Stimulated activated memory B cell treated with anti-CD40 and anti-IgM and Interleukin-4, amounts not matched to agents 10 μg/mL and 1 μg/mL and 100 μg/mL, for 72 hours (primary cell): Measurements from ENCODE around the gene FARP2.
A peak's percentile ranks its signal among the peaks of the same experiment; 100 is the strongest.
"Not testable (repeated sequence)": the region's sequence is repeated elsewhere in the genome, so short reads cannot be mapped to it uniquely, and the experiment has no call there.

Experiments
- ATAC-seq: fragments of 150-1000 bp; cut with Tn5 transposase; 2 replicates; pipeline ENCODE4 v1.10.0; 2021
- H3K27ac Mint-ChIP-seq: one replicate; pipeline ENCODE4 v1.8.0; 2022; ENCODE audit warnings: mild to moderate bottlenecking, mixed read lengths
- H3K27me3 Mint-ChIP-seq: one replicate; pipeline ENCODE4 v1.8.0; 2022; ENCODE audit warnings: mixed read lengths
- H3K36me3 Mint-ChIP-seq: one replicate; pipeline ENCODE4 v1.8.0; 2022; ENCODE audit warnings: mixed read lengths
- H3K4me1 Mint-ChIP-seq: one replicate; pipeline ENCODE4 v1.8.0; 2022; ENCODE audit warnings: mixed read lengths
- H3K4me3 Mint-ChIP-seq: one replicate; pipeline ENCODE4 v1.8.0; 2022; ENCODE audit warnings: mild to moderate bottlenecking, moderate library complexity, mixed read lengths
- H3K9me3 Mint-ChIP-seq: one replicate; pipeline ENCODE4 v1.8.0; 2022; ENCODE audit warnings: mixed read lengths

Gene FARP2

GRCh38 chr2:241432824-241433448 lies 76.9 kb downstream of the FARP2 start:
- no peaks in the 10 kb centered on the region for H3K4me1 Mint-ChIP-seq
- no peaks in the 10 kb centered on the region for H3K9me3 Mint-ChIP-seq
- peaks cover 77% of the 10 kb centered on the region for H3K36me3 Mint-ChIP-seq
- ATAC-seq: no peak
- no peak overlapping the region for H3K27ac Mint-ChIP-seq
- H3K4me3 Mint-ChIP-seq: no peak overlapping the region
- H3K27me3 Mint-ChIP-seq: no peaks in the 10 kb centered on the region

- ATAC-seq: no peak
- Mint-ChIP-seq H3K4me1 (peaks cover 9% of the 10 kb centered on the region), H3K27ac (no peak overlapping the region), H3K36me3 (peaks cover 84% of the 10 kb centered on the region), H3K9me3 (no peaks in the 10 kb centered on the region), H3K4me3 (no peak overlapping the region), H3K27me3 (peaks cover 9% of the 10 kb centered on the region)
Observed at GRCh38 chr2:241437179-241437578, 81.1 kb downstream of the FARP2 start.

- Mint-ChIP-seq H3K9me3 (no peaks in the 10 kb centered on the region), H3K4me1 (peaks cover 31% of the 10 kb centered on the region), H3K27me3 (peaks cover 11% of the 10 kb centered on the region), H3K27ac (no peak overlapping the region), H3K4me3 (no peak overlapping the region), H3K36me3 (peaks cover 75% of the 10 kb centered on the region)
- no peak for ATAC-seq
Observed at GRCh38 chr2:241441492-241441891, 85.4 kb downstream of the FARP2 start.

GRCh38 chr2:241443486-241444223 lies 87.6 kb downstream of the FARP2 start:
- Mint-ChIP-seq H3K36me3 (peaks cover 69% of the 10 kb centered on the region), H3K4me1 (peaks cover 31% of the 10 kb centered on the region), H3K27ac (peak overlapping the region; percentile 63), H3K4me3 (no peak overlapping the region), H3K27me3 (peaks cover 11% of the 10 kb centered on the region), H3K9me3 (no peaks in the 10 kb centered on the region)
- ATAC-seq: peak; percentile 86

GRCh38 chr2:241445426-241445825 lies 89.3 kb downstream of the FARP2 start:
- H3K27ac Mint-ChIP-seq: no peak overlapping the region
- peaks cover 31% of the 10 kb centered on the region for H3K4me1 Mint-ChIP-seq
- H3K9me3 Mint-ChIP-seq: no peaks in the 10 kb centered on the region
- no peak overlapping the region for H3K4me3 Mint-ChIP-seq
- no peak for ATAC-seq
- peaks cover 57% of the 10 kb centered on the region for H3K36me3 Mint-ChIP-seq
- peaks cover 11% of the 10 kb centered on the region for H3K27me3 Mint-ChIP-seq

- not testable (repeated sequence) for H3K27me3 Mint-ChIP-seq, H3K4me3 Mint-ChIP-seq, H3K9me3 Mint-ChIP-seq, ATAC-seq, H3K4me1 Mint-ChIP-seq, H3K27ac Mint-ChIP-seq
- H3K36me3 Mint-ChIP-seq: peaks cover 22% of the 10 kb centered on the region
Observed at GRCh38 chr2:241450092-241450491, 94.0 kb downstream of the FARP2 start.

- Mint-ChIP-seq H3K9me3 (no peaks in the 10 kb centered on the region), H3K4me3 (no peak overlapping the region), H3K27ac (no peak overlapping the region), H3K4me1 (no peaks in the 10 kb centered on the region), H3K27me3 (no peaks in the 10 kb centered on the region), H3K36me3 (peaks cover 16% of the 10 kb centered on the region)
- no peak for ATAC-seq
Observed at GRCh38 chr2:241451840-241452506, 95.9 kb downstream of the FARP2 start.

- H3K27me3 Mint-ChIP-seq, H3K4me3 Mint-ChIP-seq, H3K9me3 Mint-ChIP-seq, ATAC-seq, H3K4me1 Mint-ChIP-seq, H3K36me3 Mint-ChIP-seq, H3K27ac Mint-ChIP-seq: not testable (repeated sequence)
Observed at GRCh38 chr2:241453919-241454318, 97.8 kb downstream of the FARP2 start.

GRCh38 chr2:241454837-241455485 lies 98.9 kb downstream of the FARP2 start:
- Mint-ChIP-seq H3K36me3 (no peaks in the 10 kb centered on the region), H3K27me3 (no peaks in the 10 kb centered on the region), H3K9me3 (no peaks in the 10 kb centered on the region), H3K4me3 (no peak overlapping the region), H3K27ac (no peak overlapping the region), H3K4me1 (no peaks in the 10 kb centered on the region)
- no peak for ATAC-seq

- H3K4me3 Mint-ChIP-seq: no peak overlapping the region
- no peaks in the 10 kb centered on the region for H3K9me3 Mint-ChIP-seq
- H3K36me3 Mint-ChIP-seq: no peaks in the 10 kb centered on the region
- ATAC-seq: no peak
- H3K27ac Mint-ChIP-seq: no peak overlapping the region
- no peaks in the 10 kb centered on the region for H3K27me3 Mint-ChIP-seq
- no peaks in the 10 kb centered on the region for H3K4me1 Mint-ChIP-seq
Observed at GRCh38 chr2:241456546-241456945, 100.5 kb downstream of the FARP2 start.

GRCh38 chr2:241458687-241459086 lies 102.6 kb downstream of the FARP2 start:
- Mint-ChIP-seq H3K4me1 (no peaks in the 10 kb centered on the region), H3K27ac (no peak overlapping the region), H3K4me3 (no peak overlapping the region), H3K27me3 (no peaks in the 10 kb centered on the region), H3K9me3 (no peaks in the 10 kb centered on the region), H3K36me3 (no peaks in the 10 kb centered on the region)
- ATAC-seq: no peak

- H3K27ac Mint-ChIP-seq: no peak overlapping the region
- ATAC-seq: no peak
- H3K36me3 Mint-ChIP-seq: no peaks in the 10 kb centered on the region
- H3K4me1 Mint-ChIP-seq: no peaks in the 10 kb centered on the region
- H3K27me3 Mint-ChIP-seq: no peaks in the 10 kb centered on the region
- H3K9me3 Mint-ChIP-seq: no peaks in the 10 kb centered on the region
- H3K4me3 Mint-ChIP-seq: no peak overlapping the region
Observed at GRCh38 chr2:241459520-241459919, 103.4 kb downstream of the FARP2 start.

GRCh38 chr2:241460631-241461030 lies 104.5 kb downstream of the FARP2 start:
- Mint-ChIP-seq H3K9me3 (no peaks in the 10 kb centered on the region), H3K27ac (no peak overlapping the region), H3K27me3 (no peaks in the 10 kb centered on the region), H3K36me3 (peaks cover 7% of the 10 kb centered on the region), H3K4me3 (no peak overlapping the region), H3K4me1 (no peaks in the 10 kb centered on the region)
- ATAC-seq: no peak

- Mint-ChIP-seq H3K4me1 (no peaks in the 10 kb centered on the region), H3K27me3 (no peaks in the 10 kb centered on the region), H3K4me3 (no peak overlapping the region), H3K9me3 (no peaks in the 10 kb centered on the region), H3K27ac (no peak overlapping the region), H3K36me3 (peaks cover 7% of the 10 kb centered on the region)
- no peak for ATAC-seq
Observed at GRCh38 chr2:241461693-241462677, 105.9 kb downstream of the FARP2 start.
